ENCODE data around the gene DYNLT4.
"Not testable (repeated sequence)": the region's sequence is repeated elsewhere in the genome, so short reads cannot be mapped to it uniquely, and the experiment has no call there.

The DYNLT4 gene

GRCh38 chr1:44829506-44830384 lies 22.6 kb upstream of the DYNLT4 start:
- no peak for DNase-seq

- no peak for DNase-seq
Measured at GRCh38 chr1:44828841-44829440, 21.8 kb upstream of the DYNLT4 start.

DNA sequence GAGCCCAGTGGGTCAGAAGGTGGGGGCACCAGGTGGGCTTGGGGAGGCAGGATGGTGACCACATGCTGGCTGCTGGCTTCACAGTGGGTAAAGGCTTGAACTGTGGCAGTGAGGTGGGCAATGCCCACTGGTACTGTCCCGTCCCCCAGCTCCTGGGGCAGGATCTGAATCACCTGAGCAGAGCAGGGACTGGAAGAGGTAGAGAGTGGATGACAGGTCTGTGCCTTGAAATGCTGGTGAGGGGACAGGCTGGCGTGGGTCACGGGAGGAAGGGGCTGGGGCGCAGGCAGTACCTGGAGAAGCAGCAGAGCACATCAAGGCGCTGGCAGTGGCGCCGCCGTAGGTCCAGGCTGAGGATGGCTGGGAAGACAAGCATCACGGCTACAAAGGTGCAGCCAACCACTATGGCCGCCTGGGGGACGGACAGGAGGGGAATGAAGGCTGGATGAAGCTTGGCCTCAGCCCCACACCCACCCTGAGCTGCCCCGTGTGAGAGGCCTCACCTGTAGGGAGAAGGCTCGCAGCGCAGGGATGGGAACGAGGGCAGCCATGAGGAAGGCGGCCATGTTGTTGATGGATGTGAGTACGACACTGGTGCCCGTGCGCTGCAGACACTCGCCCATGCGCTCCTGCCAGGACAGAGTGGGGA lies 21.0 kb upstream of the DYNLT4 start:
- no peak for DNase-seq

DNA sequence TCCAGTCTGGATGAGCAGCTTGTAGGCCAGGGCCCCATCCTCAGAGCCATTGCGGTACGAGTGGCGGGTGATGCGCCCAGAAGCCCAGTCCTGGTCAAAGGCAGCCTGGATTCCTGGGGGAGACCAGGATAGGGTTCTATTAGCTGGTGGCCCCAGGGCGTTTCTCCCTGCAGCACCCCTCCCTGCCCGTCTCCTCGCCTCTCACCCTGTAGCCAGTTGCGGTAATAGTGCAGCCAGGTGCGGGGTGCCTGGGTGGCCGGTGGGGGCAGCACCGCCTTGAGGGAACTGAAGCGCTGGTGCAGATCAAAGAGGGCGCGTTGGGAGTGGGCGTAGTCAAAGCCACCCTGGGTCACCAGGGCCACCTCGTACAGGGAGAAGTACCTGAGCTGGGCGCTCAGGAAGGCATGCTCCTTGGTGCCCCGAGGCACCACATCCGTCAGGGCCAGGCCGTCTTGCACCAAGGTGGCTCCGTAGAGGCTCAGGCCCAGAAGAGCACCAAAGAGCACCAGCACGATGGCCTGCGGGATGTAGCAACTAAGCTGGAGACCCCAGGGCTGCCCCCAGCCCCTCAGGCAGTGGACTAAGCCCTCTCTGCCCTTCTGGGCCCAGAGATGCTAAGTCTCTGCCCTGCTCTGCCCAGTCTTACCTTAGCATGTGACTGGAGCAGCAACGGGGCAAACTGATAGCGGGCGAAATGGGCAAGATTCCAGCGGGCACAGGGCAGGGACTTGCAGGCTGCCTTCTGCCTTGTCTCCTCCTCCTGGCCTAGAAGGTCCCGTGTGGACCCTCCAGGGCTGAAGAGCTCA lies 20.2 kb upstream of the DYNLT4 start:
- no peak for DNase-seq

- DNase-seq: peak in 24 of 58 donors; percentile 10 to 59 (median 34)
Measured at GRCh38 chr1:44826375-44827196, 19.4 kb upstream of the DYNLT4 start.

DNA sequence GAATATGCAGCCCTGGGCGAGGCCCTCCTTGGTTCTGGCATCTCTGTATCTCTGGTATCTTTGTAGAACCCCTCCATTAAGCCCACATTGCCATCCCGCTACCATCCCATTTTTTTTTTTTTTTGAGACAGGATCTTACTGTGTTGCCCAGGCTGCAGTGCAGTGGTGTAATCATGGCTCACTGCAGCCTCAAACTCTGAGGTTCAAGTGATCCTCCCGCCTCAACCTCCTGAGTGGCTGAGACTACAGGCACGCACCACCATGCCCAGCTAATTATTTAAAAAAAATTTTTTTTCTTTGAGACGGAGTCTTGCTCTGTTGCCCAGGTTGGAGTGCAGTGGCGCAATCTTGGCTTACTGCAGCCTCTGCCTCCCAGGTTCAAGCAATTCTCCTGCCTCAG lies 17.2 kb upstream of the DYNLT4 start:
- not testable (repeated sequence) for DNase-seq

- no peak for DNase-seq
Measured at GRCh38 chr1:44822981-44823451, 15.9 kb upstream of the DYNLT4 start.

- DNase-seq: no peak
Measured at GRCh38 chr1:44822131-44822701, 15.1 kb upstream of the DYNLT4 start.

GRCh38 chr1:44821240-44821715 lies 14.1 kb upstream of the DYNLT4 start:
- DNase-seq: no peak

DNA sequence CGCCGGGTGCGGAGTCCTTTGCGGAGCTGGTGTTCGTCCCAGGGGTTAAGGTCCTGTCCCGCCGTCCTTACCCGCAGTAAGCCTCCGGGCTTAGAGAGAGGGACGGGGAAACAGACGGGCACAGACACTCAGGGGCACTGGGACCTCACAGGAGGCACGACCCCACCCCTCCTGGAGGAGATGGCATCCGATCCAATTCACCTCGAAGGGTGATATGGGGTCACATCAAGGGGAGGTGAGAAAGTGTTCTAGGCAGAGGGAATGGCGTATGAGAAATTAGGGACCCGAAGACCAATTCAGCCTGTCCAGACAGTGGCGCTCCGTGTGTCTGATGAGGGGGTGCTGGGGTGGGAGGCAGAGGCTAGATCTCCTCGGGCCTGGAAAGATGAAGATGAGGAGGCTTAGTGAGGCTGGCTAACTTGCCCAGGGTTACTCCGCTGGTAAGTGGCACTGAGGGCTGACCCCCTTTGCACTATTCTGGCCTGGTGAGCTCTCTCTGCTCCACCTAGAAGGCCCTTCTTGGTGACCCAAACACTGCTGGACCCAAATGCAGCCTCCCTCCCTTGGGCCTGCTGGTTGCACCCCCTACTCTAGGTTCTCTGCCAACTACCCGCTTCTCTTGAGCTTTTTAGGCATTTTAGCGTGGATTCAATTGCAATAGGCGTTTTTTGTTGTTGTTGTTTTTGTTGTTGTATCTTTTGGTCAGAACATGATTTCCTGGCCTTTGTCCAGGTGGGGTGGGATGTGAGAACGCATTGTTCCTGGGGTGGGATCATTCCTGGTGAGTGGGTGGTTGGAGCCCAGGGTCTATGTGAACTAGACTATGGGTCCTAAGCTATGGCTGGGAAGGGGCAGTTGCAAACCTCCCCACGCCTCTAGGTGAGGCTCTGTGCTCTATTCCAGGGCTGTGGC lies 13.4 kb upstream of the DYNLT4 start:
- DNase-seq: no peak

DNA sequence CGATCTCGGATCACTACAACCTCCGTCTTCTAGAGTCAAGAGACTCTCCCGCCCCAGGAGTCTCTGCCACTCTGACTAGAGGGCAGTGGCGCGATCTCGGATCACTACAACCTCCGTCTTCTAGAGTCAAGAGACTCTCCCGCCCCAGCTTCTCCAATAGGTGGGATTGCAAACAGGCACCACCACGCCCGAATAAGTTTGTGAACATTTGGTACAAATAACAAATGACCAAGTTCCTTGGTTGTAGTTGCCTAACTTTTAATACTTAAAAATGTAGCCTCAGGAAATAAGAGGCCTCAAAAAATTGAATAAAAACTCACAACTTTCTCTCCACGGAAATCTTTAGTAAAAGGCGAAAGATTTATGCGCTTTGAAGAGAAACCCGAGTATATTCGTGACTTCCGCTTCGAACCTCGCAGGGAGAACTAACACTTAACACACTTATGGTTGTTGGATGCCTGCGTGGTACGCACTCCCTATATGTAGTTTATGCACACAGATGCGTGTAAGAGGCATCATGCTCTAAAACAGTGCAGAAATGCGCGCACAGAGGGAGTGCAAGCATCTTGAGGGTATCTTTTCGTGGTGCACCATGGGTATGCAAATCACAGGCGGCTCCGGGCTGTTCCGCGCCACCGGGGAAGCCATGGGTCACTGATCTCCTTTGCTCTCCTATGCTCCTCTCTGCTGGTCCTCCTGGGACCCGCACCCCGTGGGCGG lies 12.6 kb upstream of the DYNLT4 start:
- peak in 54 of 58 donors; percentile 18 to 80 (median 55) for DNase-seq

- DNase-seq: no peak
Measured at GRCh38 chr1:44819196-44819607, 12.1 kb upstream of the DYNLT4 start.

DNA sequence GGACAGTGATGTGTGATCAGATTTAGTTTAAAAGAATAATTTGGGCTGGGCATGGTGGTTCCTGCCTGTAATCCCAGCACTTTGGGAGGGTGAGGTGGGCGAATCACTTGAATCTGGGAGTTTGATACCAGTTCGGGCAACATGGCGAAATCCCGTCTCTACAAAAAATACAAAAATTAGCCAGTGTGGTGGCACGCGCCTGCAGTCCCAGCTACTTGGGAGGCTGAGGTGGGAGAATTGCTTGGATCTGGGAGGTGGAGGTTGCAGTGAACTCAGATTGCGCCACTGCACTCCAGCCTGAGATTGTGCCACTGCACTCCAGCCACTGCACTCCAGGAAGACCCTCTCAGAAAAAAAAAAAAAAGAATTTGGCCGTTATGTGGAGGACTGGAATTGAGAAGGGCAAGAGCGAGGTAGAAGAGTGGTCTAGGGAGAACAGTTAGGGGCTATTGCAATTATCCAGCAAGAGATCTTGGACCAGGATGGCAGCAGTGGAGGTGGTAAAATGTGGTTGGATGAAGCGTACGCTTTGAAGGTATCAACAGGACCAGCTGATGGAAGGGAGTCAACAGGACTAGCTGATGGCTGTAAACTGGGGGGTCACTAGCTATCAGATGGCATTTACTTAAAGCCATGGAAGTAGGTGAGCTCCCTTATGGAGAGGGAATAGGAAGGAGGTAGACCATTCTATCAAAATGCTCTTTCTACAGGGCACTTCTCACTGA lies 10.8 kb upstream of the DYNLT4 start:
- DNase-seq: no peak

- no peak for DNase-seq
Measured at GRCh38 chr1:44817307-44817706, 10.2 kb upstream of the DYNLT4 start.

GRCh38 chr1:44815926-44816325 lies 8.8 kb upstream of the DYNLT4 start:
- not testable (repeated sequence) for DNase-seq

- peak in 13 of 58 donors; percentile 48 to 72 (median 61) for DNase-seq
Measured at GRCh38 chr1:44812822-44813543, 5.8 kb upstream of the DYNLT4 start.

DNA sequence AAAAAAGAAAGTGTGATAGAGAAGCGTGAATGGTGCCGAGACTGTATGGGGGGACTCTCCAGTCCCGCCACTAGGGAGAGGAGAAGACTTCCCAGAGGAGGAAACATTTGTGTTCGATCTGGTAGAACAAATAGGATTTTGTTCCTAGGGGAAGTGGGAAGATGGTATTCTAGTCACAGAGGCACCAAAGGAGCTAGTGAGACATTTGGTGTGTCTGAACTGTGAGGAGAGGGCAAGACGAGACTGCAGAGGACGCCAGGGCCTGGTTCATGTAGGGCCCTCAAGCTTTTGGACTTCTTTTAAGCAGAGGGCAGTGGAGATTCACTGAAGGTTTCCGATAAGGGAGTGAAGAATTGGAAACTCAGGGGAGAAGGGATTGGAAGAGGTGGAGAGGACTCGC lies 4.1 kb upstream of the DYNLT4 start:
- no peak for DNase-seq

All from anterior cingulate cortex (tissue), 58 donors.